Stomach (tissue), 4 donors: ENCODE results near the gene DDX5.

Experiments used
- POLR2A ChIP-seq, 4 donors: fragments of 450-650 bp; IDR thresholded peaks; one replicate each; pipeline ENCODE4 v1.6.1; 2016; ENCODE audit warnings: antibody characterized with exemption in 4 of 4, control low read depth in 2 of 4, mild to moderate bottlenecking in 1 of 4, moderate library complexity in 1 of 4
- POLR2AphosphoS5 ChIP-seq, 3 donors: sonication (generic); formaldehyde crosslinking; IDR thresholded peaks; one replicate each; pipeline ENCODE4 v1.6.1; 2016; ENCODE audit warnings: antibody characterized with exemption in 3 of 3
- TF ChIP-seq, protein P1 (sequence below), 7 experiments: fragments of 450-650 bp in 4 of 7; fragments of 200-600 bp in 3 of 7; sonication (generic) in 3 of 7; IDR thresholded peaks; one replicate each; pipeline ENCODE4 v1.5.1; 2016 to 2019; ENCODE audit warnings: antibody characterized with exemption in 7 of 7, control low read depth in 2 of 7, mild to moderate bottlenecking in 1 of 7

DNA sequence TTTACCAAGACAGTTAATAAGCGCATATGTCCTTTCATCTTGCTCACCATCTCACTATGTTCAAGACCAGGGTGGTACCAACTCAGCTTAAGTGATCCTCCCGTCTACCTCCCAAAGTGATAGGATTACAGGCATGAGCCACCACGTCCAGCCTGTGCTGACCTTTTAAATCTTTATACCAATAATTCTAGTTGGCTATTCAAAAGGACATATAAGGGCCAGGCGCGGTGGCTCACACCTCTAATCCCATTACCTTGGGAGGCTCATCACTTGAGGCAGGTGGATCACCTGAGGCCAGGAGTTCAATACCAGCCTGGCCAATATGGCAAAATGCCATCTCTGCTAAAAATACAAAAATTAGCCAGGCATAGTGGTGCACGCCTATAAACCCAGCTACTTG is 3.1 kb upstream of the DDX5 start:
- no peak for TF ChIP-seq POLR2AphosphoS5 (IDR thresholded peaks at IDR 0.05)
- TF ChIP-seq, protein P1, sequence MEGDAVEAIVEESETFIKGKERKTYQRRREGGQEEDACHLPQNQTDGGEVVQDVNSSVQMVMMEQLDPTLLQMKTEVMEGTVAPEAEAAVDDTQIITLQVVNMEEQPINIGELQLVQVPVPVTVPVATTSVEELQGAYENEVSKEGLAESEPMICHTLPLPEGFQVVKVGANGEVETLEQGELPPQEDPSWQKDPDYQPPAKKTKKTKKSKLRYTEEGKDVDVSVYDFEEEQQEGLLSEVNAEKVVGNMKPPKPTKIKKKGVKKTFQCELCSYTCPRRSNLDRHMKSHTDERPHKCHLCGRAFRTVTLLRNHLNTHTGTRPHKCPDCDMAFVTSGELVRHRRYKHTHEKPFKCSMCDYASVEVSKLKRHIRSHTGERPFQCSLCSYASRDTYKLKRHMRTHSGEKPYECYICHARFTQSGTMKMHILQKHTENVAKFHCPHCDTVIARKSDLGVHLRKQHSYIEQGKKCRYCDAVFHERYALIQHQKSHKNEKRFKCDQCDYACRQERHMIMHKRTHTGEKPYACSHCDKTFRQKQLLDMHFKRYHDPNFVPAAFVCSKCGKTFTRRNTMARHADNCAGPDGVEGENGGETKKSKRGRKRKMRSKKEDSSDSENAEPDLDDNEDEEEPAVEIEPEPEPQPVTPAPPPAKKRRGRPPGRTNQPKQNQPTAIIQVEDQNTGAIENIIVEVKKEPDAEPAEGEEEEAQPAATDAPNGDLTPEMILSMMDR (IDR thresholded peaks at IDR 0.05) = no peak
- TF ChIP-seq POLR2A (IDR thresholded peaks at IDR 0.05) = no peak
